HEK293 (cell line): ENCODE measurements around the gene SLC39A5.
A peak's percentile ranks its signal among the peaks of the same experiment; 100 is the strongest.
"Not testable (repeated sequence)": the region's sequence is repeated elsewhere in the genome, so short reads cannot be mapped to it uniquely, and the experiment has no call there.

Experiments
- CTCF ChIA-PET: fragments of 350-600 bp; formaldehyde crosslinking; extraction: SDS; loops from one replicate; lab custom pipeline; 2021; ENCODE audit warnings: antibody characterized with exemption; lab: Yijun Ruan, JAX
- POLR2A ChIA-PET: fragments of 300-600 bp; formaldehyde crosslinking; extraction: SDS; loops from one replicate; lab custom pipeline; 2020; ENCODE audit warnings: antibody characterized with exemption, inconsistent platforms; lab: Yijun Ruan, JAX
- H3K27ac ChIP-seq: fragments of 200-500 bp; sonication (Bioruptor generic); 2 replicates; pipeline ENCODE4 v1.5.1; 2014; ENCODE audit warnings: low read depth, low read length, control low read depth, inconsistent platforms; ENCODE audit errors: extremely low read depth
- H3K36me3 ChIP-seq, 2 experiments: fragments of 200-500 bp in 1 of 2; sonication (Bioruptor generic) in 1 of 2; 1 replicate in 1 of 2; 2 replicates in 1 of 2; pipeline ENCODE4 v1.5.1; 2014 to 2017; ENCODE audit warnings: inconsistent platforms in 2 of 2, low read length in 2 of 2; ENCODE audit not compliant: control insufficient read depth in 2 of 2, insufficient read depth in 1 of 2
- H3K4me1 ChIP-seq: fragments of 200-500 bp; sonication (Bioruptor generic); 2 replicates; pipeline ENCODE4 v1.5.1; 2014; ENCODE audit warnings: mild to moderate bottlenecking, low read length, inconsistent platforms; ENCODE audit not compliant: control insufficient read depth, insufficient read depth
- H3K4me3 ChIP-seq: 2 replicates; pipeline ENCODE4 v1.5.1; 2011; ENCODE audit warnings: low read depth, mild to moderate bottlenecking, control low read depth, low read length, moderate library complexity
- H3K9me3 ChIP-seq: fragments of 200-500 bp; sonication (Bioruptor generic); 2 replicates; pipeline ENCODE4 v1.5.1; 2014; ENCODE audit warnings: low read depth, low read length, inconsistent platforms; ENCODE audit not compliant: control insufficient read depth, insufficient read depth
- CTCF ChIP-seq: fragments of 450-650 bp; formaldehyde crosslinking; IDR thresholded peaks from 2 replicates; pipeline ENCODE4 v1.5.1; 2016; ENCODE audit warnings: missing biosample characterization, missing genetic modification characterization
- HIC1 ChIP-seq: fragments of 450-650 bp; formaldehyde crosslinking; IDR thresholded peaks from 2 replicates; pipeline ENCODE4 v1.5.1; 2016; ENCODE audit warnings: missing biosample characterization, missing genetic modification characterization
- OVOL3 ChIP-seq: fragments of 450-650 bp; formaldehyde crosslinking; IDR thresholded peaks from 2 replicates; pipeline ENCODE4 v1.5.1; 2016; ENCODE audit warnings: missing biosample characterization, missing genetic modification characterization
- YY1 ChIP-seq: fragments of 450-650 bp; formaldehyde crosslinking; IDR thresholded peaks from 2 replicates; pipeline ENCODE4 v1.5.1; 2018; ENCODE audit warnings: missing biosample characterization, missing genetic modification characterization
- ZNF26 ChIP-seq: fragments of 450-650 bp; formaldehyde crosslinking; IDR thresholded peaks from 2 replicates; pipeline ENCODE4 v1.5.1; 2016; ENCODE audit warnings: missing biosample characterization, missing genetic modification characterization
- ZNF366 ChIP-seq: fragments of 450-650 bp; formaldehyde crosslinking; conservative IDR thresholded peaks from 2 replicates; pipeline ENCODE4 v1.5.1; 2016; ENCODE audit warnings: missing biosample characterization, missing genetic modification characterization
- ZNF398 ChIP-seq: fragments of 450-650 bp; formaldehyde crosslinking; IDR thresholded peaks from 2 replicates; pipeline ENCODE4 v1.5.1; 2017; ENCODE audit warnings: missing biosample characterization, missing genetic modification characterization
- ZNF513 ChIP-seq: fragments of 450-650 bp; IDR thresholded peaks from 2 replicates; pipeline ENCODE4 v1.5.1; 2018; ENCODE audit warnings: missing biosample characterization, missing genetic modification characterization
- ZNF548 ChIP-seq: fragments of 450-650 bp; formaldehyde crosslinking; IDR thresholded peaks from 2 replicates; pipeline ENCODE4 v1.5.1; 2016; ENCODE audit warnings: missing biosample characterization, missing genetic modification characterization
- ZNF580 ChIP-seq: fragments of 450-650 bp; formaldehyde crosslinking; IDR thresholded peaks from 2 replicates; pipeline ENCODE4 v1.5.1; 2016; ENCODE audit warnings: missing biosample characterization, missing genetic modification characterization
- ZNF768 ChIP-seq: fragments of 450-650 bp; formaldehyde crosslinking; IDR thresholded peaks from 2 replicates; pipeline ENCODE4 v1.5.1; 2018; ENCODE audit warnings: missing biosample characterization, mild to moderate bottlenecking, missing genetic modification characterization

SLC39A5 gene

GRCh38 chr12:56260380-56260779 is 30.5 kb downstream of the SLC39A5 start (continued):
- TF ChIP-seq YY1 (tag by site-specific recombination) (no peak), ZNF768 (tag by site-specific recombination) (no peak)

- Histone ChIP-seq H3K4me3 (no peak overlapping the region), H3K36me3 (peaks cover 5 to 13% of the 10 kb centered on the region in 2 experiments; a peak in 2 of 3 replicates), H3K27ac (no peak overlapping the region), H3K9me3 (no peaks in the 10 kb centered on the region), H3K4me1 (peaks cover 13% of the 10 kb centered on the region)
- no peak for TF ChIP-seq ZNF548
- TF ChIP-seq ZNF513: no peak
- no peak for TF ChIP-seq HIC1 (tag by site-specific recombination)
- no peak for TF ChIP-seq ZNF398 (tag by site-specific recombination)
- no peak for TF ChIP-seq ZNF26
- ChIA-PET POLR2A (no interaction called here), CTCF (interaction anchor here (1.7 kb wide), 1 partner anchor 38 kb away, joined by 8 read pairs; no protein-coding TSS in a partner anchor)
These were observed 31.1 kb downstream of the SLC39A5 start for GRCh38 chr12:56260921-56261320.

- peaks cover 8% of the 10 kb centered on the region for H3K4me1 ChIP-seq
- TF ChIP-seq OVOL3 (tag by site-specific recombination) (no peak), ZNF366 (tag by site-specific recombination) (0 out of 2 replicates have a peak, but pooled peaks have one; percentile 14)
- TF ChIP-seq, all 188 proteins: peak for 1
- H3K36me3 ChIP-seq: peaks cover 0 to 5% of the 10 kb centered on the region in 2 experiments; a peak in 1 of 3 replicates
- CTCF ChIA-PET: no interaction called here
- H3K9me3 ChIP-seq: no peaks in the 10 kb centered on the region
- no peak overlapping the region for H3K4me3 ChIP-seq
- H3K27ac ChIP-seq: no peak overlapping the region
- POLR2A ChIA-PET: no interaction called here
These were observed 31.8 kb downstream of the SLC39A5 start for GRCh38 chr12:56261503-56262232.

- H3K36me3 ChIP-seq, H3K4me1 ChIP-seq, H3K9me3 ChIP-seq, H3K4me3 ChIP-seq, H3K27ac ChIP-seq: not testable (repeated sequence)
- POLR2A ChIA-PET: interaction anchor here (0.6 kb wide), 1 partner anchor 25 kb away, joined by 6 read pairs; no protein-coding TSS in a partner anchor
- TF ChIP-seq ZNF580: peak; percentile 61; the same call in 1 of the 2 replicates
- TF ChIP-seq CTCF: 0 out of 2 replicates have a peak, but pooled peaks have one; percentile 38
- CTCF ChIA-PET: interaction anchor here (0.7 to 1.3 kb wide), 7 partner anchors 12 to 143 kb away, joined by 3 read pairs; partner anchors contain the start of gene RNF41
These were observed 33.1 kb downstream of the SLC39A5 start for GRCh38 chr12:56262955-56263354.
